ENCODE data around the gene GLCE. TPM values are rescaled to one million over a fixed set of nuclear protein-coding genes. Genes with fewer than 3 reads are reported as not detected.
"Not testable (repeated sequence)": the region's sequence is repeated elsewhere in the genome, so short reads cannot be mapped to it uniquely, and the experiment has no call there.

The GLCE gene
- total RNA-seq, 1 experiment from 2014 or later = 12.2 TPM

DNA sequence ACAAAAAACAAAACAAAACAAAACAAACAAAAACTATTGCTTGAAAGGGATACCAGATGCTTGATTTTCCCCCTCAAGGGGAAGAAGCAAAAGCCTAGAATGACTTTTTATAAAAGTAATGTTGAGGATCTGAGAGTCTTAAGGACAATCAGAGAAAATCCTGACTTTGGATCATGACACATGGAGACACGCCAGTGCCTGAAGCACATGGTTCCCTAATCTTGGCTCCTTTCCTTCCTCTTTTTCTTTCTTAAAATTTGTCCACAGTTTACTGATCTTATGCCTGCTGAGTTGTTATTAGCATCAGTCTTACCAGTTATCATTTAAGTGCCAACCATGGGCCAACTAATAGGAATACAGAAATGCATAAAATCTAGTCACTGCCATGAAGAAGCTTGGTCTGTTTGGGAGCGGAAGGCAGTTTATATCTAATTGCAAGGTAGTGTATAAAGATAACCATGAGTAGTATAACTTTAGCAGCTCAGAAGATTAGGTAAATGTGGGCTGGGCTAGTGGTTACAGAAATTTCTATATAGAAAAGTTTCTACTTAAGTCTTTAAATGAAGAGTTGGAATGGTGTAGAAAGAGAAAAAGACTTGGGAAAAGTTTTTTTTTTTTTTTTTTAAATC is 6.9 kb downstream of the GLCE start:
- Histone ChIP-seq H3K9me3 (no peaks in the 10 kb centered on the region), H3K4me3 (no peak overlapping the region), H3K36me3 (no peaks in the 10 kb centered on the region), H3K27me3 (no peaks in the 10 kb centered on the region)
- no peak for DNase-seq

DNA sequence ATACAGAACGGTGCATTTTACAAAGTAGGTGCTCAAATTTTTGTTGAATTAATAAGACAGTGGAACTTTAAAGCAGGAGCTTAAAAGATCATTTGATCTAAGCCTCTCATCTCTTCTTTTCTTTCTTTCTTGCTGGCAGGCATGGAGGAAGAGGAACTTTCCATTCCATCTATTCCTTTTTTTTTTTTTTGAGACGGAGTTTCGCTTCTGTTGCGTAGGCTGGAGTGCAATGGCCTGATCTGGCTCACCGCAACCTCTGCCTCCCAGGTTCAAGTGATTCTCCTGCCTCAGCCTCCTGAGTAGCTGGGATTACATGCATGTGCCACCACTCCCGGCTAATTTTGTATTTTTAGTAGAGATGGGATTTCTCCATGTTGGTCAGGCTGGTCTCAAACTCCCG is 7.9 kb downstream of the GLCE start:
- H3K9me3 ChIP-seq, H3K27me3 ChIP-seq: not testable (repeated sequence)

DNA sequence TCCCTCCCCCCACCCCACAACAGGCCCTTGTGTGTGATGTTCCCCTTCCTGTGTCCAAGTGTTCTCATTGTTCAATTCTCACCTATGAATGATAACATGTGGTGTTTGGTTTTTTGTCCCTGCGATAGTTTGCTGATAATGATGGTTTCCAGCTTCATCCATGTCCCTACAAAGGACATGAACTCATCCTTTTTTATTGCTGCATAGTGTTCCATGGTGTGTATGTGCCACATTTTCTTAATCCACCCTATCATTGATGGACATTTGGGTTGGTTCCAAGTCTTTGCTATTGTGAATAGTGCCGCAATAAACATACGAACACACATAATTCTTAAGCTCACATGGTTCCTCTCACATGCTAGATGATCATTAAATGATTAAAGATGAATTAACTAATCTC is 9.1 kb downstream of the GLCE start:
- DNase-seq, H3K36me3 ChIP-seq, H3K27me3 ChIP-seq, H3K4me3 ChIP-seq, H3K9me3 ChIP-seq: not testable (repeated sequence)

More for the DNA sequence above, 7.9 kb downstream of the GLCE start:
- H3K36me3 ChIP-seq, H3K4me3 ChIP-seq, DNase-seq: not testable (repeated sequence)

DNA sequence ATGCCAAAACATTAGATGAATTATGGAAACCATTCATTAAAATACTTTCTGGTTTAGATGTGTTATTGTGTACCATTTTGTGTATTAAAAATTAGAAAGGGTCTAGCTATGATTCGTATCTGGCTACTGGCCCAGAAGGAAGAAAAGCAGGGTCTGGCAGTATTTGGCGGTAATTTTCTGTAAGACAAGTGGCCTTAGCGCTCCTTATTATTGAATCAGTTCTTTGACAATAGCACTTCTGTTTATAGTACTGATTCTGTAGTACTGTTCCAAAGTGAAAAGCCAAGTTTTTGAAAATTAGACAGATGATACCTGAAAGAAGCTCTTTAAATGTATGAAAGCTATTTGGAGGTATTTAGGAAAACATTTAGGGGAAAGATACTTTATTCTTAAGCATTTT is 10.2 kb downstream of the GLCE start:
- Histone ChIP-seq H3K36me3 (no peaks in the 10 kb centered on the region), H3K4me3 (no peak overlapping the region), H3K9me3 (no peaks in the 10 kb centered on the region), H3K27me3 (no peaks in the 10 kb centered on the region)
- DNase-seq = no peak

DNA sequence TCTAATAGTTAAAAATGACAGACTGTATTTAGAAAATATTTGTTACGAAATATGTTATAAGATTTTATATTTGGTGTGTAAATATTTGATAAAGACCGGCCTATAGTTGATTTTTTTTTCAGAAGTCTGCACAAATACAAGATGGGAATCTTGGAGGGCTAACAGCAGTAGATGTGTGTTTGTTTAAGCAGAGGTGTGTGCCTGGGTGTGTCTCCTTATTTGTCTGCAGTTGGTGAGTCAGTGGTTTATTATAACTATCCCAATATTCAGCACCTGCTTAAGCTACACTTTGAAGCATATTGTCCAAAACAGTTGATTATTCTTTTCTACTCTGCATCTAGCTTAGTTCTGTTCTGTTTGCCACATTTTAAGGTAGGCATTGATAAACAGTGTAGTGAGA is 12.4 kb downstream of the GLCE start:
- Histone ChIP-seq H3K4me3 (no peak overlapping the region), H3K36me3 (no peaks in the 10 kb centered on the region), H3K27me3 (no peaks in the 10 kb centered on the region), H3K9me3 (no peaks in the 10 kb centered on the region)
- DNase-seq = no peak

DNA sequence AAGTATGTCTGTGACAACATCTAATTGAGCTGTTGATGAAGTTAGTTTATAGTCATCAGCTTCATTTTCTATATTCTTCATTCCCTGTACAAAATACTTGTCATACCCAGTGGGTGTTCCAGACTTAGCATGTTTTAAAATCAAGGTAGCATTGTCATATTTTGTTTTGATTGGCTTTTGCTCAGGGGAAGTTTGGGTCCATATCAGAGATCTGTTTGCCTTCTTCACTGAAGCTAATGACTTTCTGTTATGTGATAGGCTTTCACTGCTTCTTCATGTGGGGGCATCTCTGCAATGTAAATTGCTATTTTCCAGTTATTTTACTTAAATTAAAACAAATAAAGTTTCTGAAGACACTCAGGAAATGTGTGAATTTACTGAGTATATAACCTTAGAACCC is 15.1 kb downstream of the GLCE start:
- H3K9me3 ChIP-seq = no peaks in the 10 kb centered on the region
- no peaks in the 10 kb centered on the region for H3K27me3 ChIP-seq
- H3K4me3 ChIP-seq = no peak overlapping the region
- no peak for DNase-seq
- no peaks in the 10 kb centered on the region for H3K36me3 ChIP-seq

DNA sequence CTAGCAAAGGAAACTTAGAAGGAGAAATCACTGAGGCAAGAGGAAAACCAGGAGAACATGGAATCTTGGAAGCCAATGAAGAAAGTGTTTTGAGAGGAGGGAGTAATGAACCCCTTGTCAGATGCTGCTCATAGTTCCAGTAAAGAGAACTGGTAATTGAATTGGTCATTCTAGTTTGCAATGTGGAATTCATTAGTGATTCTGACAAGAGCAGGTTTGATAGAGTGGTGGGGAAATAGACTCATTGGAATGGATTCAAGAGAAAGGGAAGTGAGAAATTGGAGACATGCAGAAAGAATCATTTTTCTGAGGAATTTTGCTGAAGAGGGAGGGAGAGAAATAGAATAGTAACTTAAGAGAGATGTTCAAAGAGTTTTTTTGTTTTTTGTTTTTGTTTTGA is 21.0 kb downstream of the GLCE start:
- no peaks in the 10 kb centered on the region for H3K27me3 ChIP-seq
- DNase-seq = no peak

DNA sequence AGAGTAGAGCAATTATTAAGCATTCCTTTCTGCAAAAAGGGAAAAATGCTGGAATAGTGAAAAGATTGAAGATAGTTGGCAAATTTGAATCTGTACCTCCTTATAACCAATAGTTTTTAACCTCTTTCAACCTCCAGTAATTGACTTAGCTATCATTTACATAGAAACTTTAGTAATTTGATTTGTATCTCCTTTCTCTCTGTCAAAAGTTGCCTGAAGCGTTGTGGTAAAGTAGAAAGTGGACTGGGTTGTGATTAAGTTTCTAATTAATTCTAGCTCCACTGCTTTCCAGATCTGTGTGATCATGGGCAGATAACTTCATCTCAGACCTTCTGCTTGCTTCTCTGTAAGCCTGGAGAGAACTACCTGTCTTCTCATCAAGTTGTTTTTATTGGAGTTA is 24.8 kb downstream of the GLCE start:
- H3K27me3 ChIP-seq = no peaks in the 10 kb centered on the region
- no peaks in the 10 kb centered on the region for H3K36me3 ChIP-seq
- peaks cover 7% of the 10 kb centered on the region for H3K9me3 ChIP-seq
- DNase-seq = no peak
- H3K4me3 ChIP-seq = no peak overlapping the region

More for the DNA sequence above, 21.0 kb downstream of the GLCE start:
- Histone ChIP-seq H3K4me3 (no peak overlapping the region), H3K9me3 (no peaks in the 10 kb centered on the region), H3K36me3 (no peaks in the 10 kb centered on the region)

DNA sequence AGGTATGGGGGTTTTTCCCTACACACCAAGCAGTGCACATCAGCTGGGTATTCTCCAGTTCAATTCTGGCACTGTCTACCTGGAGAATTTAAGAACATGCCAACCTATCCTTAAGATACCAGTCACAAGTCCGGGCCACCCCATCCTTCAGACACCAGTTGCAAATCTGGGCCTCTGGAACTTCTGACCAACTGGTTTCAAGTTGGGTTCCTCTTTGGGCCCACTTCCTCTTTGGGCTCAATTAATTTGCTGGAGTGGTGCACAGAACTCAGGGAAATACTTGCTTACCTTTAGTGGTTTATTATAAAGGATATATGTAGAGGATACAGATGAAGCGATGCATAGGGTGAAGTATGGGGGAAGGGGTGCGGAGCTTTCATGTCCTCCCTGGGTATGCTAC is 25.3 kb downstream of the GLCE start:
- no peak for DNase-seq
- H3K27me3 ChIP-seq = no peaks in the 10 kb centered on the region
- H3K9me3 ChIP-seq = peaks cover 10% of the 10 kb centered on the region
- no peak overlapping the region for H3K4me3 ChIP-seq
- H3K36me3 ChIP-seq = no peaks in the 10 kb centered on the region

DNA sequence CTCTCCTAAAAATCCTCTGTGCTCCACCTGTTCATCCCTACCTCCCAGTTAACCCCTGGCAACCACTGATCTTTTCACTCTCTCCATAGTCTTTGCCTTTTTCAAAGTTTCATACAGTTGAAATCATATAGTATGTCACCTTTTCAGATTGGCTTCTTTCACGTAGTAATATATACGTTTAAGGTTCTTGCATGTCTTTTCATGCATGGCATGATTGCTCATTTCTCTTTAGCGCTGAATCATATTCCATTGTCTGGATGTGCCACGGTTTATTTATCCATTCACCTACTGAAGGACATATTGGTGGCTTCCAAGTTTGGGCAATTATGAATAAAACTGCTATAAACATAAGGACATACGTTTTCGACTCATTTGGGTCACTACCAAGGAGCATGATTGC is 28.7 kb downstream of the GLCE start:
- H3K27me3 ChIP-seq = no peaks in the 10 kb centered on the region
- H3K9me3 ChIP-seq = peaks cover 12% of the 10 kb centered on the region
- no peak overlapping the region for H3K4me3 ChIP-seq
- no peak for DNase-seq
- no peaks in the 10 kb centered on the region for H3K36me3 ChIP-seq

DNA sequence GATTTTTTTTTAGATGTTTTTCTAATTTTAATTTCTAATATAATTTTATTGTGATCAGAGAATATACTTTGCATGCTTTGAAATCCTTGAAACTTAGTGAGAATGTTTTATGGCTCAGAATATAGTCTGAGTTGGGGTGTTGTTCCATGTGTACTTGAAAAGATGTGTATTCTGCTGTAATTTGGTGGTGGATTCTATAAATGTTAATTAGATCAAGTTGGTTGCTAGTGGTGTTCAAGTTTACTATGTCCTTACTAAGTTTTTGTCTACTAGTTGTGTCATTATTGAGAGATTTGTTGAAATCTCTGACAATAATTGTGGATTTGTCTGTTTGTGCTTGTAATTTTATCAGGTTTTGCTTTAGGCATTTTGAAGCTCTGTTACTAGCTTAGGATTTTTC is 29.7 kb downstream of the GLCE start:
- H3K27me3 ChIP-seq = no peaks in the 10 kb centered on the region
- no peak for DNase-seq

DNA sequence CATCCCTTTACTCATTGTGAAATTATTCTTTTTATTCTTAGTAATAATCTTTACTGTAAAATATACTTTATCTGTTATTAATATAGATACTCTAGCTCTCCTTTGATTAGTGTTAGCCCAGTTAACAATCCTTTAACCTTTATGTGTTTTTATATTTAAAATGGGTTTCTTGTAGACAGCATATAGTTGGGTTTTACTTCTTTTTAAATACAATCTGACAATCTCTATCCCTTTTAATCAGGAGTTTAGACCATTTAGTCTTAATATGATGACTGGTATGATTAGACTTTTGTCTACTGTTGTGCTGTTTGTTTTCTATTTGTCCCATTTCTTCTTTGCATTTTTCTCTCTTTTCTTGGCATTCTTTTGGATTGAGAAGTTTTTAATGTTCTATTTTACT is 30.1 kb downstream of the GLCE start:
- no peak for DNase-seq
- no peaks in the 10 kb centered on the region for H3K27me3 ChIP-seq
- no peak overlapping the region for H3K4me3 ChIP-seq

More for the DNA sequence above, 29.7 kb downstream of the GLCE start:
- Histone ChIP-seq H3K9me3 (peaks cover 12% of the 10 kb centered on the region), H3K4me3 (no peak overlapping the region), H3K36me3 (no peaks in the 10 kb centered on the region)

DNA sequence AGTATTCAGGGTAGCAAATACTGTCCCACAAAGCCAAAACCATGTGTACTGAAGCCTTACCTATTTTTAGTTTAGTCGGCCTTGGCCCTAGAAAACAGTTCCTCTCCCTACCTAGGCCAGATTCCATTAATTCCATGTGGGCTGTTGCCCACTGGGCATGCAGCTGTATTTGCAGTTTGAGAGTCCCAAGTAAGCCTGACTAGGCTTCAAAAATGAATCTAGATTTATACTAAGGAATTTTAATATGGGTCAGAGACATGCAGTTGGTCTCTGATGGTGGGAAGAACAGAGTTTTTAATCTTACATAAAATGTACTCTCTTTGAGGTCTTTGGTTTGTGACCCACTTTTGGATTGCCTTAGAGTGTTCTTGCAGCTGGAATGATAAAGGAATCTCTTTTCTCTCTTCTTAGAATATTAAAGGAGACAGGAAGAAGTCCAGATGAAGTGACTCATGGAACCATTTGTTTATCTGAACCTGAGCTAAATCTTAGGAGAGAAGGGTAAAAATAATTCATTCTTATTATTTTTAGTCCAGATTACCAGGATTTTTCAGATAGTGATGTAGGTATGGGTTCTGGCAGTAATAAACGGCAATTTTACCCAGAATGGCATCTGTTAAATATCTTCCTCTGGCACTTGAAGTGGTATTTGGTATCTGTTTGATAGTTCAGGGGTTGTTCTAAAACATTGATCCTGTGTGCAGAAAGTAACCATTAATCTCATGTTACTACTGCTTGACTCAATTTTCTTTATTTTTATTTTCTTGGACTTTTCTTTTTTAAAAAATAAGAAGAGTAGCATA is 33.8 kb downstream of the GLCE start:
- DNase-seq = peak; percentile 6
- no peaks in the 10 kb centered on the region for H3K27me3 ChIP-seq
- no peaks in the 10 kb centered on the region; the same call in 1 of the 2 replicates for H3K36me3 ChIP-seq
- H3K9me3 ChIP-seq = peaks cover 12% of the 10 kb centered on the region
- no peak overlapping the region for H3K4me3 ChIP-seq

More for the DNA sequence above, 30.1 kb downstream of the GLCE start:
- Histone ChIP-seq H3K36me3 (no peaks in the 10 kb centered on the region), H3K9me3 (peaks cover 12% of the 10 kb centered on the region)

DNA sequence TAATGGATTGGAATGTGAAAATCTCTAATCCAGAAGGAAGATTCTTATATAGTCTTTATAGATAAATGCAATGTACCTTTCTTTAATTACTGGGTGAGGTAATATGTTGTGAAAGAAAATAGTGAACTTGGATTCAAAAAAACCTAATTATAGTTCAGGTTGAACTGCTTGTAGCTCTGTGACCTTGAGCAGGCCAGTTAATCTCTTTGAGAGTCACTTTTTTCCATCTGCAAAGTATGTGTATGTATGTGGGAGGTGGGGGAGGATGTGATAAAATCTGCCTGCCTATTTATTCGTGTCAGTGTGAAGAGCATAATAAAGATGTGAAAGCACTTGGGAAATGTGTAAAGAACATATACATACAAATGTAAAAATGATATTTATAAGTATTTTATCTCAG is 34.4 kb downstream of the GLCE start:
- DNase-seq = no peak
- no peak overlapping the region for H3K4me3 ChIP-seq
- H3K9me3 ChIP-seq = peaks cover 9% of the 10 kb centered on the region
- H3K36me3 ChIP-seq = no peaks in the 10 kb centered on the region; the same call in 1 of the 2 replicates
- no peaks in the 10 kb centered on the region for H3K27me3 ChIP-seq

DNA sequence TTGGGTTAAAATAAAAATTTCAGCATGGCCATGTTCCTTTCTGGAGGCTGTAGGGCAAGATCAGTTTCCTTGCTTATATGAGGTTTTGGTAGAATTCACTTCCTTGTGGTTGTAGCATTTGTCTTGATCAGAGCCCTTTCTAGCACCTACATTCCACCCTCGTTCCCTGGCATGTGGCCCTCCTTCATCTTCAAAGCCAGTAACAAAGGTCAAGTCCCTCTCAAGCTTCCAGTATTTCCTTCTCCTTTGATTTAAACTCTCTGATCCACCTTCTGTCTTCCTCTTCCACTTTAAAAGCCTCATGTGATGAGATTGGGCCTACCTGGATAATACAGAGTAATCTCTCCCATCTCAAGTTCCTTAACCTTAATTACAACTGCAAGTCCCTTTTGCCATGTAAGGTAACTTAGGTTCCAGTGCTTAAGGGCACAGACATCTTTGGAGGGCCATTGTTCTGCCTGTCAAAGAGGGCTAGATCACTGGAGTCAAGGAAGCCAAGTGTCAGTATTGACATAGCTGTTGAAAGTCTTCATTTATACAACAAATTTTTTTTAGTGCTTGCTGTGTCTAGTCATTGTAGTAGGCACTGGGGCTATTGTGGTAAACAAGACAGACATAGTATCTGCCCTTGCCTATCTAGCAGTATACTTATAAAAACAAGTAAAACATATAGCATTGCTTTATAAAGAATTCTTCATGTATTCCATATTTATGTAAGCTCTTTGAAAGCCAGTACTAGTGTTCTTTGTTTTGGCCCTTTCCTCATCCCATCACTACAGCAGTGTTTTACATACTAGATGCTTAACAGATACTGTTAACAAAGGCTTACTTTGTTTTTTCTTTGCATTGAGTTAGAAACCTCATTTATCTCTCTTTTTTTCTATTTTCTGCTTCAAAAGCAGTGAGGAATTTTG is 40.7 kb downstream of the GLCE start:
- DNase-seq = no peak
- no peaks in the 10 kb centered on the region for H3K27me3 ChIP-seq
- no peak overlapping the region for H3K4me3 ChIP-seq
- H3K36me3 ChIP-seq = no peaks in the 10 kb centered on the region; the same call in 1 of the 2 replicates
- 0 out of 2 replicates have a peak, but pooled peaks cover 2% of the 10 kb centered on the region for H3K9me3 ChIP-seq

DNA sequence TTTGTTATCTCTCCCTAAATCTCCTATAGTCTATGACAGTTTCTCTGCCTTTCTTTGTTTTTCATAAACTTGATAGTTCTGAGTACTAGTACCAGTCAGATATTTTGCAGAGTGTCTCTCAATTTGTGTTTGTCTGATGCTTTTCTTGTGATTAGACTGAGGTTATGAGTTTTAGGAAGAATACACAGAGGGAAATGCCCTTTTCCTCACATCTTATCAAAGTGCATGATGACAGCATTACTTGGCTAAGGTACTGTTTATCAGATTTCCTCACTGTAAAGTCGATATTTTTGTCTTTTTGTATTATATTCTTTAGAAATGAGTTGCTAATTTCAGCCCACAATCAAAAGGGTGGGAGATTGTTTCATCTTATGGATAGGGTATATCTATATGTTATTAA is 45.6 kb downstream of the GLCE start:
- Histone ChIP-seq H3K4me3 (no peak overlapping the region), H3K9me3 (0 out of 2 replicates have a peak, but pooled peaks cover 2% of the 10 kb centered on the region), H3K36me3 (no peaks in the 10 kb centered on the region), H3K27me3 (no peaks in the 10 kb centered on the region)
- DNase-seq = no peak

DNA sequence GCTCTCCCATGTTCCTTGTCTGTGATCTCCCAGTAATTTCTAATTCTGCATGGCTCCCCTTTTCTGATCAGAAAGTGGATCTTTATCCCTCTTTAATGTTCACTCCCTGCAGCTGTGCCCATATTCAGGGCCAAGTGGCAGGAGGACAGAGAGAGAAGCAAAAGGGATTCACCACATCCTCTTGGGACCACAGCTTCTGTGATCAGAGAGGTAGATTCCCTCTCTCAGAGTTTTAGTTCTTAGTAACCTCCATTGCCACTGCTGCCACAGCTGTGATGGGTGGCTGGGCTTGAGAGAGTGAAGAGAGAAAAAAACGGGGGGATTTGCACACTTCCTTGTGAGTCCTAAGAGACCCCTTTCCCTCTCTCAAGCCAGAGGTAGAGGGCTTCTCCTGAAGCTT is 49.2 kb downstream of the GLCE start:
- H3K27me3 ChIP-seq = no peaks in the 10 kb centered on the region

More for the DNA sequence above, 49.2 kb downstream of the GLCE start:
- no peak for DNase-seq
- Histone ChIP-seq H3K36me3 (no peaks in the 10 kb centered on the region), H3K4me3 (no peak overlapping the region), H3K9me3 (0 out of 2 replicates have a peak, but pooled peaks cover 2% of the 10 kb centered on the region)
